ENCODE measurements around the gene FRYL.
"Not testable (repeated sequence)": the region's sequence is repeated elsewhere in the genome, so short reads cannot be mapped to it uniquely, and the experiment has no call there.

The FRYL gene

DNA sequence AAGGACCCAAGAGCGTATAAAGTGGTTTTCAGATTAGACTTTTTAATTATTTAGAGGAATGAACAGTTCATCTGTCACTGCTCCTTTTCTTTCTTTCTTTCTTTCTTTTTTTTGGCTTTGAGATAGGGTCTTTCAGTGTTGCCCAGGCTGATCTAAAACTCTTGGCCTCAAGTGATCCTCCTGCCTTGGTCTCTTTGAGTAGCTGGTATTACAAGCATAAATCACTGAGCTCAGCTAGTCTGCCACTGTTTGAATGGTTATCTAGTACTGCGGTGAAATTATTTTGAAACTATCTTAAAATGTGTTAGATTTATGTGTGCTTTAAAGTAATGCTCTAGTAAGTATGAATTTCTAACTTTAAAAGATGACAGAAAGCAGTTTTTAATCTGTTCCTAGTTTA is 6.5 kb upstream of the FRYL start:
- no peak for DNase-seq (ENCODE audit: low read depth in 2 of 2, low spot score in 1 of 2)

DNA sequence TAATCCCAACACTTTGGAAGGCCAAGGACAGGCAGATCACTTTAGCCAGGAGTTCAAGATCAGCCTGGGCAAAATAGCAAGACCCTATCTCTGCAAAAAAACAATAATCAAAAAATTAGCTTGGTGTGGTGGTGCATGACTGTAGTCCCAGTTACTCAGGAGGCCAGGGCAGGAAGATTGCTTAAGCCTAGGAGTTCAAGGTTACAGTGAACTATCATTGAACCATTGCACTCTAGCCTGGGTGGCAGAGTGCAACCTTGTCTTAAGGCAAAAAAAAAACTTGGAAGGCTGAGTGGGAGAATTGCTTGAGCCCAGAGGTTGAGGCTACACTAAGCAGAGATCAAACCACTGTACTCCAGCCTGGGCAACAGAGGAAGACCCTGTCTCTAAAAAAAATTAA is 5.2 kb upstream of the FRYL start:
- no peak for DNase-seq (ENCODE audit: low read depth in 2 of 2, low spot score in 1 of 2)

DNA sequence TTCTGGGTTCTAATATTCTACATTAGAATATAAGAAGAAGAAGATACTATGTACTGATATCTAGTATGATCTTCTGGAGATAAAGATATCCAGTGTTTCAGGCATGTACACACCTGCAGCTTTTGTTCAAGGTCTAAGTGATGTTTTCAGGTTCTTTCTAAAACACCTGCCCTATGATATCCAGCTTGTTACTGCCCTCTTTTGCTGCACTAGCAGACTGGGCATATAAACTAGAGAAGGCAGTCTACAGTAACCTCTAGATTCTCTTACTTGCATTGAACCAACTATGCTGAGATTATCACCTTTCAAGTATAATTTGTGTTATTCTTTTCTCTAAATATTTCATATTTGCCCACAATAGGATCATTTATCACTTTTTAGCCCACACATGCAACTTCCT is 1.9 kb upstream of the FRYL start:
- DNase-seq (ENCODE audit: low read depth in 2 of 2, low spot score in 1 of 2): no peak

DNA sequence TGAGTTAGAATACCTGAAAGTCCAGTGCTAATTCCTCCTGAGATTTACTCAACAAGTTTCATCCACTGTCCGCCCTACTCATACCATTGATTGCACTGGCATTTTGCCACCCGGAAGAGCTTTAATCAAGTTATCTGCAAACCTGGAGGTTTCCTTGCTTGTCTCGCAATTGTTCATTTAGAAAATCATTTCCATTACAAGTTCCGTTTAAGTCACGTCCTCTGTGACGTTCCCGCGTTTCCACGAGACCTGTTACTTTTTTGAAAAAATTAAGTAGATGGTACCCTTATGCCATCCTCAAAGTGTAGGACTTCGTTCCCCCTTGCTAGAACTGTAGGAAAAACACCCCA is 761 bp upstream of the FRYL start:
- peak in 1 of 2 donors; percentile 4 for DNase-seq (ENCODE audit: low read depth in 2 of 2, low spot score in 1 of 2)

DNA sequence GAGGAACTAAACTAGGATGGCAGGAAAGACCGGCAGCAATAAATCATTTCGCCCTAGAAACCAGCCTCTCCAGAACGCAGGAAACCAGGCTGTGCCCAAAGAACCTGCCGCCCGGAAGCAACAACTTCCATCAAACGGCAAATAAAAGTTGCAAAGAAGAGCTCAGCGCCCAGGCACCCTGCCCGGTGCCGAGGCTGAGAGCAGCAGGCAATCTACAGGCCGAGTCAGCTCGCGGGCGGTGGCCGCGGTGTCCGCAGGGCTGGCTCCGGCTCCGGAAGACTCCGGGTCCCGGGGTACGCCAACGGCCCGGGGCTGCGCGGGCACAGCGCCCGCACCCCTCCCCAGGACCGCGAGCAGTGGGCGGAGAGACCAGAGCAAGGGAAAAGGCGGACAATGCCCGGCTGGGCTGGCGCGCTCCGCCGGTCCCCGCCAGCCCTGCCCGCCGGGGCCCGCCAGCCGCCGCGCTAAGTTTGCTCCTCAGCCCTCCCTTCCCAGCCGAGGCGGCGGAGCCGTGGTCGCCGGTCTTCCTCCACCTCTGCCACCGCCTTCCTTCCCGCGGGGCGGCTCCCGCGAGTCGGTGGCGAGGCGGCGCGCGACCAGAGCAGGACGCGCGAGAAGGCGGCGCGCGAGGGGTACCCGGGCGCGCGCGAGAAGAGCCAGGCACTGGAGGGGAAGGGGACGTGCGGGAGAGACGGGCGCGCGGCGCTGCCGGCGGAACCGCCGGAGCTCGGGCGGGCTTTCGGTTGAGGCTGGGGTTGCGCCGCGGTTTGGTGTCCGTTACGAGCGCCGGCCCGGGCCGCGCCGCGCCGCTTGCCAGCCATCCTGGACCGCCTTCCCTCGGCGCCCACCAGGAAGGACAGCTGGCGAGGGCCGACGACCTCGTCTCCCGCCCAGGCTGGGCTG is 733 bp downstream of the FRYL start:
- peak; percentile 16 to 31 for DNase-seq (ENCODE audit: low read depth in 2 of 2, low spot score in 1 of 2)

DNA sequence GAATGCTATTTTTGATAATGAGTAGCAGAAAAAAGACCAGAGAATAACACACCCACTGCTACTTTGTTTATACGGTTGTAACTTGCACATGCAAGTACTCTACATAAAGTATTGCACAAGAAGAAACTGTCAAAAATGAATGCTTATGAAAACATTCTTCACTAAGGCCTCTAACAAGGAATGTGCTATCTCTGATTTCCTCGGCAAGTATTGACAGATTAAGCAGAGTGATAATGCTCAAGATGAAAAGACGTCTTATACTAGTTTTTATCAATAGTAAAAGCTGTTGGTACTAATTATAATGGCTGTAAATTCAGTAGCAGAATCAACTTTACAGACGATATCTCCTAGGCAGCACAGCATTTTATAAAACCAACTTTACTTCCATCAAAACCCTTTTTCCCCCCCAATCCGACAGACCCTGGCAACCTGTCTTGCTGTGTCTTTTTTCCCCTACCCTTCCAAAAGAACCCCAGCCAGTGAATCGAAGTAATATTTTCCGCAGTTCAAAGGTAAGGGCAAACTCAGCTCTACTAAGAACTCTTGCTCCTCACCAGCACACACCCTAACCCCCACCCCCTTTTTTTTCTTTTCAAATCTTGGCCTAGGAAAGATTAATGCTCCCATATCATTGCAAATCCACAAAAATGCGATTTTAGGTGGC is 1.5 kb downstream of the FRYL start:
- DNase-seq (ENCODE audit: low read depth in 2 of 2, low spot score in 1 of 2): no peak

DNA sequence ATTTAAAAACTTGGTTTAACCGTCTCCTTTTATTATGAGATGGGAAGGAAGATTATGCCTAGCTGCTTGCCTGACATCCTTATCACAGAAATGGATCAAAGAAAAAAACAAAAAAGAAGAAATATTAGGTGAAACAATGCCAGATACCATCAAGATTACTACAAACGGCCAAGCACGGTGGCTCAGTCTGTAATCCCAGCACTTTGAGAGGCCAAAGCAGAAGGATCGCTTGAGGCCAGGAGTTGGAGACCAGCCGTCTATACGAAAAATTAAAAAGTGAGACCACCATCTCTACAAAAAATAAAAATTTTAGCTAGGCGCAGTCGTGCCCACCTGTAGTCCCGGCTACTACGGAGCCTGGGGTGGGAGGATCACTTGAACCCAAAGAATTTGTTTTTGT is 2.3 kb downstream of the FRYL start:
- no peak for DNase-seq (ENCODE audit: low read depth in 2 of 2, low spot score in 1 of 2)

DNA sequence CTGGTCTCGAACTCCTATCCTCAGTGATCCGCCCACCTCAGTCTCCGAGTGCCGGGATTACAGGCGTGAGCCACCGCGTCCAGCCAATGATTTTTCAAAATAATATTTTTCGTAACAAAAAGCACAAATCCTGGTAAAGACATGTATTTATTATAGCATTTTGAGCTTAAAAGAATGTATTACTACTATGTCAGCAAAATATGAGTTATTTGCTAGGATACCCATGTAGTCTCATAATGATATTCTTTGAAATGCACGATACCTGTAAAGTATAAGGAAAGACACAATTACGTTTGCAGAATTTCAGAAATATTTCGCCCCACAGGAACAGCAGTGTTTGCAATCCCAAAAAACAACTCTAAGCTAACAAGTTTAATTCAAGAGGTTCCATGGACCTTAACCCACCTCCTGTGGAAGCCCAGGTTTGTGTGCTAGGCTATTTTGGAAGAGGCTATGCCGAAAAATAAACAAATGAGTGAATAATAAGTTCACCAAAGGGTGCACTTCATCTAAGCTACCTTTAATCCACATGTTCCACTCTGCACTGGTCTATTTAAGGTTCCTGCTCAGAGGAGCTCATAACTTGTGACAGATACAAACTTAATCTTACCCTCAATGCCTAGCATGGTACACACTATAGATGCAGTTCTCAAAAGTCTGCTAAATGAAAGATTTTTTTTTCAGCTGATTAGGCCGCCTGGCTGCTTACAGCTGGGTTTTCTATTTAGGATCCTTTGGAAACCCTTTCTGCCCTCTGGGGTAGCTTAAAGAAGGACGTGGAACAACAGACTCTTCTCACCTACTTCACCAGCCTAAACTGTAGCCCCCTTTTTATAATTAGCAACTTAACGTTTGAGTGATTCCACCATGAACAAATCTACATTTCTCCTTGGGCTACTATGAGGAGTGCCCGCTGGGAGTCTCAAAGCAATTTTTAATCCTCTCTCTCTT is 5.0 kb downstream of the FRYL start:
- DNase-seq (ENCODE audit: low read depth in 2 of 2, low spot score in 1 of 2): no peak

DNA sequence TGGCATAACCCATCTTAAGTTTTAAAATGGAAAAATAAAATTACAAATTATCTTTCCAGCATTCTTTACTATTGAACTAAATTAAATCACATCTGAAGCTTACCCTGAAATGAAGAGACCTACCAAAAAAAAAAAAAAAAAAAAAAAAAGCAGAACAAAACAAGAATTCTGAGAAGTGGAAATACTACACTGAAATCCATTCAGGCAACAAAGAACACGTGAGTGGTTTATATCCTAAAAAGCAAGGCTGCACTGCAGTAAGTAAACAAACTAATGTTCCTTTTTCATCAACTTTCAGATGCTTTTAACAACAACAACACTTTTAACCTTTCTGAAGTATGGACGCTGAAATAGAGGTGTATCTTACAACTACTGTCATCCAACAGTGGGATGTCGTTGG is 7.5 kb downstream of the FRYL start:
- DNase-seq (ENCODE audit: low read depth in 2 of 2, low spot score in 1 of 2): no peak

DNA sequence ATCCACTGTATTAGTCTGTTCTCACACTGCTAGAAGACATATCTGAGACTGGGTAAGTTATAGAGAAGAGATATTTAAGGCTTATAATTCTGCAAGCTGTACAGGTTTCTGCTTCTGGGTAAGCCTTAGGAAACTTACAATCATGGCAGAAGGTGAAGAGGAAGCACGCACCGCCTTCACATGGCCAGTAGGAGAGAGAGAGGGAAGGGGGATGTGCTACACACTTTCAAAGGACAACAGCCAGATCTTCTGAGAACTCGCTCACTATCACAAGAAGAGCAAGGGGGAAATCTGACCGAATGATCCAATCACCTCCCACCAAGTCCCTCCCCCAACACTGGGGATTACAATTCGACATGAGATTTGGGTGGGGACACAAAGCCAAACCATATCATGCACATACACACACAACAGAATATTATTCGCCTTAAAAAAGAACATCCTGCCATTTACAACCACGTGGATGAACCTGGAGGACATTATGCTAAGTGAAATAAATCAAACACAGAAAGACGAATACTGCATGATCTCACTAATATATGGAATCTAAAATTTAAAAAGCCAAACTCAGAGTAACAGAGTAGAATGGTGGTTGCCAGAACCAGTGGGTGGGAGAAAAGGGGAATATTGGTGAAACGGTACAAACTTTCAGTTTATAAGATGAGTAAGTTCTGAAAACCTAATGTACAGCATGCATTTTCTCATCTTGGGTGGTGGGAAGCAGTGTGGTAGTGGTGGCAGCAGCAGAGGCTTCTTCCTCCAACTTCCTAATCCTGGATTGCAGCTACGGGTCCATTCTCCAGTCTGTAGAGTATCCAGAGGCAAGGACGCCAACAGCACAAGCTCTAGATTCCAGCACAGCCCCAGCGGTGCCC is 12.8 kb downstream of the FRYL start:
- DNase-seq (ENCODE audit: low read depth in 2 of 2, low spot score in 1 of 2): no peak

DNA sequence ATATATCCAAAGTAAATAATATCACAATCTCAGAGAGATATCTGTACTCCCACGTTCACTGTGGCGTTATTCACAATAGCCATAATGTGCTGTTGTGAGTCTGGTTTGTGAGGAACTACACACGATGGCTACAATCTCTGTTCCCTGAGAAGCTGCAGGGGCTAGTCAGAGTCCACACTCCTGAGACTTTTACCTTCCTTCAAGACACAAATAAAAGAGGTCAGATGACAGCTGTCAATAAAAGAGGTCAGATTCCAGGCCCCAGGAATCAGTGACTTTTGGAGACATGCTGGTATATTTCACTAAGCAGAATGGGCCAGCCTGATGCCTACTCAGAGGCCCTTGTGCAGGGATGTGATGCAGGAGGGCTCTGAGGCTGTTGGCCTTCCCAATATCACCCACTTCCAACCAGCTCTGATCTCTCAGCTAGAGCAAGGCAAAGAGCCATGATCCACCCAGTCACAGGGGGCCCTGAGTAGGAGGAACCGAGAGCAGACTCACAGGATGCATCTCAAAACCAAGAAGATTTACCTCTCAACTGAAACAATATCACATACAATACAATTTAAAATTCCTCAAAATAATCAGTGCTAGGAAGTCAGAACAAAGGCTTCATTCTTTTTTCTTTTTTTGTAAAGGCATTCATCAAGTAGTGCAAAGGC is 13.8 kb downstream of the FRYL start:
- DNase-seq (ENCODE audit: low read depth in 2 of 2, low spot score in 1 of 2): no peak

DNA sequence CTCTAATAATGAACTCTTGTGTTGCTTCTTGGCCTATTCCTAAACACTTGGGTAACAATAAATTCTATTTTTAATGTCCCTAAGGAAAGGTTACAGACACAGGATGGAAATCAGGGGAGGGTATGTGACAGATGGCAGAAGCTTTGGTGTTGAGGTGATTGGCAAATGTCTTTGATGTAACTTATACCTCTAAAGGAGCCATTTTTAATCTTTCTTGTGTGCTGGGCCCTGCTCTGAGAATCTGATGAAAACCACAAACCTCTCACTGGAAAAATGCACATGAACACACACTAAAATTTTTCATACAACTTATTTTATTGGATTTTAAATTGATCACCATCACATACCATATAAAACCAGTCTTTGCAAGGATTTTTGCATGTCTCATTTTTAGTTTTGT is 17.7 kb downstream of the FRYL start:
- DNase-seq (ENCODE audit: low read depth in 2 of 2, low spot score in 1 of 2): no peak

DNA sequence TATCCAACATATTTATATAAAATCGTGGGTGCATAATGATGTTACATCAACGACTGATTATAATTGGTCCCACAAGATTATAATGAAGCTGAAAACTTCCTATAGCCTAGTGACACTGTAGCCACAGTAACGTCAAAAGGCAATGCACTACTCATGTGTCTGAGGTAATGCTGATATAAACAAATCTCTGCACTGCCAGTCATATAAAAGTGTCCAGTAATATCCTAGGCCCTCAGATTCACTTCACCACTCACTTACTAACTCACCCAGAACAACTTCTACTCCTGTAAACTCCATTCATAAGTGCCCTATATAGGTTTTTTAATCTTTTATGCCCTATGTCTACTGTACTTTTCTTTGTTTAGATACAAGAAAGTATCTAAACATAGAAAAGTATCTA is 18.8 kb downstream of the FRYL start:
- no peak for DNase-seq (ENCODE audit: low read depth in 2 of 2, low spot score in 1 of 2)

DNA sequence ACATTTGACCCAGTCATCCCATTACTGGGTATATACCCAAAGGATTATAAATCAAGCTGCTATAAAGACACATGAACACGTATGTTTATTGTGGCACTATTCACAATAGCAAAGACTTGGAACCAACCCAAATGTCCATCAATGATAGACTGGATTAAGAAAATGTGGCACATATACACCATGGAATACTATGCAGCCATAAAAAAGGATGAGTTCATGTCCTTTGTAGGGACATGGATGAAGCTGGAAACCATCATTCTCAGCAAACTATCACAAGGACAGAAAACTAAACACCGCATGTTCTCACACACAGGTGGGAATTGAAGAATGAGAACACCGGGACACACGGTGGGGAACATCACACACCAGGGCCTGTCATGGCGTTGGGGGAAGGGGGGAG is 21.4 kb downstream of the FRYL start:
- not testable (repeated sequence) for DNase-seq (ENCODE audit: low read depth in 2 of 2, low spot score in 1 of 2)

DNA sequence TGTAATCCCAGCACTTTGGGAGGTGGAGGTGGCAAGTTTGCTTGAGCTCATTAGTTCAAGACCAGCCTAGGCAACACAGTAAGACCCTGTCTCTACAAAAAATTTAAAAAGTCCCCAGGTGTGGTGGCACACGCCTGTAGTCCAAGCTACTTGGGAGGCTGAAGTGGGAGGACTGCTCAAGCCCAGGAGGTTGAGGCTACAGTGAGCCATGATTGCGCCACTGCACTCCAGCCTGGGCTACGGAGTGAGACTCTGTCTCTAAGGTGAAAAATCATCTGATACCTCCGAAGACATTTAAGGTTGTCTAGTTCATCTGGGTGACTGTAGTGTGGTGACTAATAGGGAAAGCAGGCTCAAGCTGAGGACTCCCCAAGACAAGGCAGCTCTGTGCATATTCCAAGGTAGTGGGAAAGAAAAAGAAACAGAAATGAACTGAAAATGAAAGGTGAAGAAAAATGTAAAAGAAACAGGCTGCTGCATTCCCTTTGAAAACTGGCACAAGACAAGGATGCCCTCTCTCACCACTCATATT is 23.3 kb downstream of the FRYL start:
- DNase-seq (ENCODE audit: low read depth in 2 of 2, low spot score in 1 of 2): no peak

DNA sequence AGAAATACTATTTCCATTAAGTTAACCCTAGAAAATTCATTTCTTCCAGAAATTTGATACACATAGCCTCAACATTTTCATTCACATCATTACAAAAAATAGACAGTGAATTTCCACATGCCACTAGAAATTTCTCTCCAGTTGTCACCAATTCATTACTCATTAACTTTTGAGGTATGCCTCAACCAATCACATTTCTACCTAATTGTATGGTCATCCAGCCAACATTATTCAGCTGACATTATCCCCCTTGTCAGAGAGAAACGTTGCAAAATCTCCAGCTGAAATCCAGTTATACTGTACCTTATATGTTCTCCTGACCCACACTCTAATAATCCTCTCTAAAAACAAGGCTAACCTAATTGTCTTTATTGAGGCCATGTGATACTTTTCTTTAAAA is 24.8 kb downstream of the FRYL start:
- no peak for DNase-seq (ENCODE audit: low read depth in 2 of 2, low spot score in 1 of 2)

DNA sequence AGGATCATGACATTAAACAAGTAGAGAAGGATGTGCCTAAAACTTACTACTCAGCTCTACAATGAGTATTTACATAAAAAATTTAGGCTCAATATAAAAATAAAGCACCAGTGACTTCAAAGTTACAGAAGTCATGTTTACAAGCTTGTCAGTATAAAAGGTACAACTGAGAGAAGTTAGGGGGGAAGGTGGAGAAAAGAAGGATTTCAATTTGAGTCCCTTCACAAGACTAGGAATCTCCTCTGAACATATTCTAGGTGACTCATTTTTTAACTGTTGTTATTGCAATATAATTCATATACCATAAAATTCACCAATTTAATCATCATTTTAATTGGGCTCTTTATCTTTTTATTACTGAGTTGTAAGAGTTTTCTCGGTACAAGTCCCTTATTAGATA is 26.9 kb downstream of the FRYL start:
- no peak for DNase-seq (ENCODE audit: low read depth in 2 of 2, low spot score in 1 of 2)

DNA sequence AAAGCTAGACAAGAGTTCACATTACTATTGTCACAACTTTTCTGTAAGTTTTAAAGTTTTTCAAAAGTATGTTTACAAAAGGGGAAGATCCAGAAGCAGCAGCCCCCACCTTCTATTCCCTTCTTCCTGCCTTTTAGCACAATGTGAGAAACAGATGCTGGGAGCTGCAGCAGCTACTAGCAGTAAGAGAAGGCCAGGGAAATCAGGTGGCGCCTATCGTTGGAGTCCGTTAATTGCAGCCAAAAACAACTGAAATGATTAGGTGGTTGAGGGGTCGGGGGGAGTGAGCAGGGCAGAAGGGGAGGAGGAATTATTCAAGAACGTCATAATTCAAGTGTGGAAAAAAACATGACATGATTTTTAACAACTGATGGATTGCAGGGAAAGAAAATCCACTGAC is 27.4 kb downstream of the FRYL start:
- DNase-seq (ENCODE audit: low read depth in 2 of 2, low spot score in 1 of 2): no peak

DNA sequence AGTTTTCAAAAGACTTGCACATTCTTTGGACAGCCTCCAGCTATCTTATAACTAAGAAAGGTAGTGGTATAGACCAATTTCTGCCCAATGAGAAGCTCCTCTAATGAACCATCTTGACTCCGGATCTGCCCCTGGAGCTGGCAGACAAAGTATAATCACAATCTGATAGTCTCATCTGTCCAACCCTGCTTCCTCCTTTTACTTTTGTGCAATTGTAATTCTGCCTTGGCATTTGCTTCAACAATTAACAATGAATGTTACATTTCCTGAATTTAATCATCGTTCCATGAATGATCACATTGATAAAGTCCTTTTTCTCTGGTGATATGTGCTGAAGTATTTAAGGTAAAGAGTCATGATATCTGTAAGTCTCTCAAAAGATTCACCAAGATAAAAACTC is 27.8 kb downstream of the FRYL start:
- no peak for DNase-seq (ENCODE audit: low read depth in 2 of 2, low spot score in 1 of 2)

All from stimulated activated CD8-positive, alpha-beta memory T cell treated with anti-CD3 and anti-CD28 coated beads, Interleukin-4, amount 100 ng/mL, for 4 hours (primary cell).